Neural crest cell (in vitro differentiated cells): Measurements from ENCODE around the gene RELN. TPM values are rescaled to one million over a fixed set of nuclear protein-coding genes. Genes with fewer than 3 reads are reported as not detected.
"Not testable (repeated sequence)": the region's sequence is repeated elsewhere in the genome, so short reads cannot be mapped to it uniquely, and the experiment has no call there.

Source experiments
- DNase-seq: peaks from one replicate; pipeline ENCODE4 v3.0.0; 2021; ENCODE audit warnings: low read depth, mixed read lengths, low spot score
- H3K27ac Mint-ChIP-seq: one replicate; pipeline ENCODE4 v1.8.0; 2021; ENCODE audit warnings: mild to moderate bottlenecking, mixed read lengths; ENCODE audit not compliant: unreplicated experiment
- H3K27me3 Mint-ChIP-seq: 2 replicates; pipeline ENCODE4 v1.8.0; 2021; ENCODE audit warnings: low read depth, mild to moderate bottlenecking, mixed read lengths
- H3K36me3 Mint-ChIP-seq: 2 replicates; pipeline ENCODE4 v1.8.0; 2021; ENCODE audit warnings: low read depth, mild to moderate bottlenecking, mixed read lengths
- H3K4me1 Mint-ChIP-seq: 2 replicates; pipeline ENCODE4 v1.8.0; 2021; ENCODE audit warnings: mixed read lengths
- H3K4me3 Mint-ChIP-seq: one replicate; pipeline ENCODE4 v1.8.0; 2021; ENCODE audit warnings: mild to moderate bottlenecking, mixed read lengths
- H3K9me3 Mint-ChIP-seq: 2 replicates; pipeline ENCODE4 v1.8.0; 2021; ENCODE audit warnings: mixed read lengths
- CTCF ChIP-seq: fragments of 200-600 bp; sonication (generic); conservative IDR thresholded peaks from 2 replicates; pipeline ENCODE4 v1.5.0; 2021; ENCODE audit warnings: antibody characterized with exemption, mild to moderate bottlenecking
- total RNA-seq: library from RNA; stranded (reverse); gene quantifications from 2 replicates; pipeline ENCODE4 v1.2.1, GENCODE V29; 2021

RELN gene
- total RNA-seq, 1 donor from 2014 or later, result 0.02 TPM

DNA sequence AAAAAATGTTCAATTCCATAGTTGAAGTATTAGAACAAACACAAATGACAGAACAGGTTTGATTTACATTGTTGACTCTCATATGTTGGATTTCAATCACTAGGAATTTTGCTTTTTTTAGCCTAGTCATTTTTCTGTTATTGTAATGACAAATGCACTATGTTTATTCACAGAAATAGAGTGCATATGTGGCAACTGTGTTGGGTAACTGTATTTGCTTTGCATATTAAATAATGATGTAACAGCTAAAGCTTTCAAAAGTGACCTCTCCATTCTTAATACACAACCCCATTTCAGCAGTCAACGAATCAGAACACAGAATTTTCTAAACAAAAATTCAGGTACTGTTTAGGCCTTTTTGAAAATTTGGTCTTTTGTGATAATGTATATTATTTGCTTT is 489.5 kb downstream of the RELN start:
- no peak for TF ChIP-seq CTCF
- Mint-ChIP-seq H3K4me3 (no peak overlapping the region), H3K36me3 (no peaks in the 10 kb centered on the region), H3K27ac (no peak overlapping the region), H3K9me3 (no peaks in the 10 kb centered on the region), H3K4me1 (no peaks in the 10 kb centered on the region), H3K27me3 (peaks cover 71% of the 10 kb centered on the region)
- no peak for DNase-seq

DNA sequence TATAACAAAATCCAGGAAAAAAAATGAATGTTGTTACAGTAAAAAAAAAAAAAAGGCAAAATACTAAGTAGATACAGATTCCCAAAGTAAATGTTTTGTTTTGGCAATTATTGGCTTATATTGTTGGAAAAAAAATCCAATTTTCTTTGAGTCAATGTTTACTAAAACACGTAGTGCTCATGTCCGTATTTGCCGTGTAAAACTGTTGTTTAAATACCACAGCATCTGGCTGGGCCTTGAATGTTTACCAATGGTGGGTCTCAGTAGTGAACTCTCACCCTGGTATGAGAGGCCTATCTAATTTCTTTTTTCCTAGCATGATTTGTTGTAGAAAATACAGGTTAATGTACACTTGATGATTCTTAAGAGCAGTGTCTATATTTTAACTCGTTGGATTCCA is 502.0 kb downstream of the RELN start:
- Mint-ChIP-seq H3K36me3 (no peaks in the 10 kb centered on the region), H3K9me3 (no peaks in the 10 kb centered on the region), H3K4me1 (no peaks in the 10 kb centered on the region), H3K27ac (no peak overlapping the region), H3K27me3 (peaks cover 80% of the 10 kb centered on the region), H3K4me3 (no peak overlapping the region)
- no peak for TF ChIP-seq CTCF
- DNase-seq, result no peak

GRCh38 chr7:103486873-103487272 is 502.6 kb downstream of the RELN start:
- not testable (repeated sequence) for H3K9me3 Mint-ChIP-seq, H3K27ac Mint-ChIP-seq, H3K4me3 Mint-ChIP-seq, H3K4me1 Mint-ChIP-seq, DNase-seq, H3K36me3 Mint-ChIP-seq
- H3K27me3 Mint-ChIP-seq, result peaks cover 85% of the 10 kb centered on the region

DNA sequence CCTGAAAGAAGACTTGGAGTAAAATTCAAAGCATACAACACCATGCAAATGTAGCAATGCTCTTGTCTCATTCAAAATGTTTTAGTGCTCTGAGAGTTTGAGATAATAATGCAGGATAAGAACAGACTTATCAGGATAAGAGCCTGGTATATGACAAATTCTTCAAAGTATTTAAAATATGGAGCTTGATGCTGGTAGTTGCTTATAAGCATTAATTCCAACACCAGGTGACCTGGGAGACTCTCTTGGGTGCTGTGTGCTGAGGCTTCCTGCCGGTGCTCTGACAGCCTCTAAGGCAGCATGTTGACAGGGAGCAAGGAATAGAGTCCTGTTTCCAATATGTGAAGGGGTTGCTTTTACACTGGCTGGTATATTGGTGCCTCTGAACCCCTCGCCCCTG is 508.7 kb downstream of the RELN start:
- Mint-ChIP-seq H3K27ac (no peak overlapping the region), H3K36me3 (no peaks in the 10 kb centered on the region), H3K27me3 (peaks cover 92% of the 10 kb centered on the region), H3K4me1 (no peaks in the 10 kb centered on the region), H3K9me3 (no peaks in the 10 kb centered on the region), H3K4me3 (no peak overlapping the region)
- no peak for DNase-seq
- no peak for TF ChIP-seq CTCF

- Mint-ChIP-seq H3K36me3 (no peaks in the 10 kb centered on the region), H3K4me1 (peaks cover 9% of the 10 kb centered on the region), H3K27me3 (peaks cover 79% of the 10 kb centered on the region), H3K27ac (no peak overlapping the region), H3K4me3 (no peak overlapping the region), H3K9me3 (no peaks in the 10 kb centered on the region)
- TF ChIP-seq CTCF, result no peak
- no peak for DNase-seq
Measured at GRCh38 chr7:103474956-103475355, 514.5 kb downstream of the RELN start.

DNA sequence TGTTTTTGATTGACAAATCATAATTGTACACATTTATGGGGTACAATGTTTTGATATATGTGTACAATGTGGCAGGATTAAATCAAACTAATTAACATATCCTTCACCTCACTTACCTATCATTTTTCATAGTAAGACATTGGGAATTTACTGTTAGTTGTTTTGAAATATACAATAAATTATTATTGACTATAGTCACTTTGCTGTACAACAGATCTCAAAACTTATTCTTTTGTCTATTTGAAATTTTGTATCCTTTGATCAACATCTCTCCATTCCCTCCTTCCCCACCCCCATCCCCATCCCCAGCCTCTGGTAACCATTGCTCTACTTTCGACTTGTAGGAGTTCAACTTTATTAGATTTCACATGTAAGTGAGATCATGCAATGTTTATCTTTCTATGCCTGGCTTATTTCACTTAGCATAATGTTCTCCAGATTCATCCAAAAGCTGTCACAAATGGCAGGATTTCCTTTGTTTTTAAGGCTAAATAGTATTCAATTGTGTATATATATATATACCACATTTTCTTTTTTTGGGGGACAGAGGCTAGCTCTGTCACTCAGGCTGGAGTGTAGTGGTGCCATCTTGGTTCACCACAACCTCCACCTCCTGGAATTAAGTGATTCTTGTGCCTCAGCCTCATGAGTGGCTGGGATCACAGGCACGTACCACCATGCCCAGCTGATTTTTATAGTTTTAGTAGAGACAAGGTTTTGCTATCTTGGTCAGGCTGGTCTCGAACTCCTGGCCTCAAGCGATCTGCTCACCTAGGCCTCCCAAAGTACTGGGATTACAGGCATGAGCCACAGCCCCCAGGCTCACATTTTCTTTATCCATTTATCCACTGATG is 520.1 kb downstream of the RELN start:
- no peaks in the 10 kb centered on the region for H3K36me3 Mint-ChIP-seq
- peaks cover 5% of the 10 kb centered on the region for H3K4me1 Mint-ChIP-seq
- H3K4me3 Mint-ChIP-seq, result no peak overlapping the region
- H3K27ac Mint-ChIP-seq, result no peak overlapping the region
- peaks cover 74% of the 10 kb centered on the region for H3K27me3 Mint-ChIP-seq
- DNase-seq, result no peak
- H3K9me3 Mint-ChIP-seq, result no peaks in the 10 kb centered on the region
- TF ChIP-seq CTCF, result no peak
